B cell (primary cell): ENCODE data around the gene EHBP1.

Experiments
- CTCF ChIP-seq: fragments of 200-600 bp; IDR thresholded peaks from one replicate; pipeline ENCODE4 v1.8.0; 2022; ENCODE audit warnings: antibody characterized with exemption, mild to moderate bottlenecking
- EZH2 ChIP-seq: IDR thresholded peaks from 2 replicates; pipeline ENCODE4 v1.6.1; 2012; ENCODE audit warnings: borderline replicate concordance, low read depth, mild to moderate bottlenecking, moderate library complexity, low read length; ENCODE audit not compliant: insufficient read depth, poor library complexity, severe bottlenecking

- TF ChIP-seq EZH2 (no peak), CTCF (no peak)
Measured at GRCh38 chr2:62727876-62728566, 22.5 kb downstream of the EHBP1 start.
